ENCODE results near the gene ACKR3. TPM values are rescaled to one million over a fixed set of nuclear protein-coding genes. Genes with fewer than 3 reads are reported as not detected.

ACKR3 gene
- polyA plus RNA-seq, 2 of the 4 experiments (the other 2 are of a cell fraction): 21.3 to 33.2 TPM

- no peak overlapping the region for H3K4me3 ChIP-seq
- FAIRE-seq (no peak), DNase-seq (ENCODE audit: low read depth in 1 of 2, low spot score in 1 of 2) (no peak), ATAC-seq (no peak)
- TF ChIP-seq EHMT2 (IDR thresholded peaks at IDR 0.05; ENCODE audit: low read depth) (no peak), NFE2L2 (conservative IDR thresholded peaks at IDR 0.05; ENCODE audit: low read length) (no peak), ESRRA (IDR thresholded peaks at IDR 0.05; ENCODE audit: borderline replicate concordance, low read length) (no peak), CHD2 (IDR thresholded peaks at IDR 0.05; ENCODE audit: low read length, partially characterized antibody) (no peak), ZC3H11A (IDR thresholded peaks at IDR 0.05) (no peak), CBX2 (IDR thresholded peaks at IDR 0.05; ENCODE audit: borderline replicate concordance, low read depth) (no peak), HDAC2 (IDR thresholded peaks at IDR 0.05) (no peak), EHF (CRISPR knock-in tag; IDR thresholded peaks at IDR 0.05) (no peak), MAX (IDR thresholded peaks at IDR 0.05) (no peak), ZSCAN20 (CRISPR knock-in tag; IDR thresholded peaks at IDR 0.05) (no peak), MAZ (IDR thresholded peaks at IDR 0.05; ENCODE audit: borderline replicate concordance, low read depth, low read length) (no peak), TFCP2L1 (CRISPR knock-in tag; IDR thresholded peaks at IDR 0.05) (no peak), MAFK (IDR thresholded peaks at IDR 0.05; ENCODE audit: partially characterized antibody) (no peak), ATOH8 (CRISPR knock-in tag; IDR thresholded peaks at IDR 0.05; ENCODE audit: low read depth) (no peak), RNF2 (IDR thresholded peaks at IDR 0.05; ENCODE audit: borderline replicate concordance, low read depth) (no peak), FOXS1 (CRISPR knock-in tag; IDR thresholded peaks at IDR 0.05) (no peak), KDM5A (IDR thresholded peaks at IDR 0.05) (no peak), RCOR1 (IDR thresholded peaks at IDR 0.05; ENCODE audit: low read depth, low read length) (no peak)
- WGBS (ENCODE audit: missing lambda C conversion rate): 55% methylated on average over 1 of the region's 1 CpG
- ChIA-PET CTCF (interaction anchor here (1.3 kb wide), 1 partner anchor 14 kb away, joined by 4 read pairs; no protein-coding TSS in a partner anchor), POLR2A (interaction anchor here (0.6 kb wide), 1 partner anchor 13 kb away, joined by 3 read pairs; no protein-coding TSS in a partner anchor)
- H3K27ac ChIP-seq: no peak overlapping the region
- no peaks in the 10 kb centered on the region for H3K9me3 ChIP-seq
- no peak overlapping the region for H3K4me2 ChIP-seq
- H3K4me1 ChIP-seq: no peaks in the 10 kb centered on the region
Measured at GRCh38 chr2:236547725-236548124, 21.9 kb upstream of the ACKR3 start.

GRCh38 chr2:236548179-236548921, 21.3 kb upstream of the ACKR3 start:
- Histone ChIP-seq H3K9me3 (no peaks in the 10 kb centered on the region), H3K4me1 (no peaks in the 10 kb centered on the region), H3K4me3 (no peak overlapping the region), H3K4me2 (no peak overlapping the region), H3K27ac (no peak overlapping the region)
- POLR2A ChIA-PET: interaction anchor here (0.6 kb wide), 1 partner anchor 12 kb away, joined by 3 read pairs; no protein-coding TSS in a partner anchor
- TF ChIP-seq JUNB (IDR thresholded peaks at IDR 0.05) (no peak), RAD21 (conservative IDR thresholded peaks at IDR 0.05 in 1 of 2, IDR thresholded peaks at IDR 0.05 in 1 of 2) (no peak), MAFK (IDR thresholded peaks at IDR 0.05; ENCODE audit: partially characterized antibody) (no peak), NFE2L2 (conservative IDR thresholded peaks at IDR 0.05; ENCODE audit: low read length) (no peak), RCOR1 (IDR thresholded peaks at IDR 0.05; ENCODE audit: low read depth, low read length) (no peak), NPAS2 (CRISPR knock-in tag; IDR thresholded peaks at IDR 0.05; ENCODE audit: borderline replicate concordance) (no peak), ZNF302 (CRISPR knock-in tag; IDR thresholded peaks at IDR 0.05) (no peak), E2F6 (IDR thresholded peaks at IDR 0.05; ENCODE audit: borderline replicate concordance, low read depth) (no peak), HES2 (IDR thresholded peaks at IDR 0.05) (no peak), CHD2 (IDR thresholded peaks at IDR 0.05; ENCODE audit: low read length, partially characterized antibody) (no peak), NR3C1 (IDR thresholded peaks at IDR 0.05) (no peak), REST (IDR thresholded peaks at IDR 0.05) (no peak), FOSL2 (IDR thresholded peaks at IDR 0.05) (no peak), FOSL2 (CRISPR knock-in tag; IDR thresholded peaks at IDR 0.05) (no peak), EHMT2 (IDR thresholded peaks at IDR 0.05; ENCODE audit: low read depth) (no peak), FOSB (CRISPR knock-in tag; IDR thresholded peaks at IDR 0.05) (no peak)
- ATAC-seq (no peak), FAIRE-seq (no peak), DNase-seq (ENCODE audit: low read depth in 1 of 2, low spot score in 1 of 2) (no peak)
- 44% methylated on average over 5 of the region's 5 CpGs for WGBS (ENCODE audit: missing lambda C conversion rate)
- CTCF ChIA-PET: no interaction called here
